Lower lobe of right lung (tissue), 2 donors: Measurements from ENCODE around the gene CAMKMT. TPM values are rescaled to one million over a fixed set of nuclear protein-coding genes. Genes with fewer than 3 reads are reported as not detected.

Experiments used
- ATAC-seq, 2 donors: fragments of 200-7000 bp; cut with Tn5 transposase; one replicate each; pipeline ENCODE4 v1.9.1; 2020 to 2022; ENCODE audit warnings: mild to moderate bottlenecking in 2 of 2, moderate library complexity in 2 of 2
- DNase-seq: peaks from one replicate; pipeline ENCODE4 v3.0.0-alpha.2; 2020
- H3K27ac ChIP-seq: fragments of 200-600 bp; one replicate; pipeline ENCODE4 v1.8.0; 2022
- H3K27me3 ChIP-seq: fragments of 200-600 bp; one replicate; pipeline ENCODE4 v1.8.0; 2022; ENCODE audit warnings: low read depth
- H3K36me3 ChIP-seq: fragments of 200-600 bp; one replicate; pipeline ENCODE4 v1.8.0; 2022; ENCODE audit warnings: mild to moderate bottlenecking
- H3K4me1 ChIP-seq: fragments of 200-600 bp; one replicate; pipeline ENCODE4 v1.8.0; 2022
- H3K4me3 ChIP-seq: fragments of 200-600 bp; one replicate; pipeline ENCODE4 v1.8.0; 2022; ENCODE audit warnings: mild to moderate bottlenecking
- H3K9me3 ChIP-seq: fragments of 200-600 bp; one replicate; pipeline ENCODE4 v1.8.0; 2022
- intact Hi-C: fragments of 100-400 bp; cut with DNase I; formaldehyde crosslinking; loops from one replicate; pipeline ENCODE4 v1.11.0; 2022
- total RNA-seq: library from RNA; stranded (reverse); fragmentation: NEBNext Ultra II Directional; extraction: Animal tissue kit (Norgen Biotek cat#: 25700); gene quantifications from one replicate; pipeline ENCODE4 v1.2.1, GENCODE V29; 2021
- TF ChIP-seq, protein P1 (sequence below): fragments of 200-600 bp; IDR thresholded peaks from one replicate; pipeline ENCODE4 v1.8.0; 2022; ENCODE audit warnings: antibody characterized with exemption, mild to moderate bottlenecking
- donor health status: DM: no; HTN: yes; CAD: no; lungs with severe emphysema.

CAMKMT gene
- total RNA-seq, 1 donor from 2014 or later, result 10.5 TPM

DNA sequence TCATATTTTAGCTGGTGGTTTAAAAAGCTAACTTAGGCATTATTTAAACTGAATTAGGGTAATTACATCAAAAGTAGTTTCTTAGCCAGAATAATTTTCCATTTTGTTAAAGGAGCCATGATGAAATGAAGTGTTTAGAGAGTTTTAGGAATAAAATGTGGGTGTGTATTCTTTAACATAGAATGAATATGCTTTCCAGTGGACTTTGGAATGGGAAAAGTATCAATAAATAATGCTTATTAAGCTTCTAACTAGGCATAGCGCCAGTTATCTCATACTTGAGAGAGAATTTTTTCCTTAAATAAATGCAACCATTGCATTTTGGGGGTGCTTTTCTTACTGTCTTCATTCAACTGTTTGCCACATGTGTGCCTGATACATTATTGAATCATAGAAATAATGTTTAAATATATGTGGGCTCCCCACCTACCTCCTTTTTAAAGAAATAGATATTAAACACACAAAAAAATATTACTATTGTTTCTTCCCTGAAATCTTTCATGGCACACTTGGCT, 90.4 kb downstream of the CAMKMT start:
- H3K4me1 ChIP-seq, result no peaks in the 10 kb centered on the region
- intact Hi-C loops, result no loop called here
- TF ChIP-seq, protein P1, sequence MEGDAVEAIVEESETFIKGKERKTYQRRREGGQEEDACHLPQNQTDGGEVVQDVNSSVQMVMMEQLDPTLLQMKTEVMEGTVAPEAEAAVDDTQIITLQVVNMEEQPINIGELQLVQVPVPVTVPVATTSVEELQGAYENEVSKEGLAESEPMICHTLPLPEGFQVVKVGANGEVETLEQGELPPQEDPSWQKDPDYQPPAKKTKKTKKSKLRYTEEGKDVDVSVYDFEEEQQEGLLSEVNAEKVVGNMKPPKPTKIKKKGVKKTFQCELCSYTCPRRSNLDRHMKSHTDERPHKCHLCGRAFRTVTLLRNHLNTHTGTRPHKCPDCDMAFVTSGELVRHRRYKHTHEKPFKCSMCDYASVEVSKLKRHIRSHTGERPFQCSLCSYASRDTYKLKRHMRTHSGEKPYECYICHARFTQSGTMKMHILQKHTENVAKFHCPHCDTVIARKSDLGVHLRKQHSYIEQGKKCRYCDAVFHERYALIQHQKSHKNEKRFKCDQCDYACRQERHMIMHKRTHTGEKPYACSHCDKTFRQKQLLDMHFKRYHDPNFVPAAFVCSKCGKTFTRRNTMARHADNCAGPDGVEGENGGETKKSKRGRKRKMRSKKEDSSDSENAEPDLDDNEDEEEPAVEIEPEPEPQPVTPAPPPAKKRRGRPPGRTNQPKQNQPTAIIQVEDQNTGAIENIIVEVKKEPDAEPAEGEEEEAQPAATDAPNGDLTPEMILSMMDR, result no peak
- DNase-seq, result no peak
- H3K9me3 ChIP-seq, result no peaks in the 10 kb centered on the region
- no peaks in the 10 kb centered on the region for H3K36me3 ChIP-seq
- H3K27me3 ChIP-seq, result no peaks in the 10 kb centered on the region
- no peak for ATAC-seq
- H3K27ac ChIP-seq, result no peak overlapping the region
- H3K4me3 ChIP-seq, result no peak overlapping the region

GRCh38 chr2:44453259-44453658, 91.5 kb downstream of the CAMKMT start:
- Histone ChIP-seq H3K27ac (no peak overlapping the region), H3K4me1 (no peaks in the 10 kb centered on the region), H3K4me3 (no peak overlapping the region), H3K36me3 (no peaks in the 10 kb centered on the region), H3K9me3 (no peaks in the 10 kb centered on the region), H3K27me3 (no peaks in the 10 kb centered on the region)
- intact Hi-C loops, result no loop called here
- TF ChIP-seq, protein P1, result no peak
- DNase-seq, result no peak
- ATAC-seq, result no peak

GRCh38 chr2:44455877-44456276, 94.1 kb downstream of the CAMKMT start:
- Histone ChIP-seq H3K4me1 (no peaks in the 10 kb centered on the region), H3K36me3 (no peaks in the 10 kb centered on the region), H3K9me3 (no peaks in the 10 kb centered on the region), H3K4me3 (no peak overlapping the region), H3K27me3 (no peaks in the 10 kb centered on the region), H3K27ac (no peak overlapping the region)
- ATAC-seq (no peak), DNase-seq (no peak)
- TF ChIP-seq, protein P1, result no peak
- intact Hi-C loops, result no loop called here

DNA sequence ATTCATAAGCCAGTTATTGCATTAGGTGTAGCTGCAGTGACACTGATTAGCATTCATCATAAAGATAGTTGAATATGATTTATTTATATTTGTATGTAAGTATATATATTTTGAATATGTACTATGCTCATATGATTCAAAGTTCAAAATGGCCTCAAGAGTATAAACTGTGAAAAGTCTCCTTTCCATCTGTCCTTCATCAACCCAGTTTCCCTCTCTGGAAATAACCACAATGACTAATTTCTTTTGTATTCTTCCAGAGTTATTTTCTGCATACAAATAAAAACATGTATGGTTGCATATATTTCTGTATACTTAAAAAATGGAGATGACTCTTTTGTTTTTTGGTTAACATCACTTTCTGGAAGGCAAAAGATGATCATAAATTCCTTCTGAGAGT, 95.2 kb downstream of the CAMKMT start:
- H3K27ac ChIP-seq, result no peak overlapping the region
- TF ChIP-seq, protein P1, result no peak
- H3K9me3 ChIP-seq, result no peaks in the 10 kb centered on the region
- no peak for ATAC-seq
- H3K36me3 ChIP-seq, result no peaks in the 10 kb centered on the region
- no peak for DNase-seq
- intact Hi-C loops, result no loop called here
- no peaks in the 10 kb centered on the region for H3K27me3 ChIP-seq
- no peak overlapping the region for H3K4me3 ChIP-seq
- H3K4me1 ChIP-seq, result no peaks in the 10 kb centered on the region

- Histone ChIP-seq H3K36me3 (no peaks in the 10 kb centered on the region), H3K4me1 (no peaks in the 10 kb centered on the region), H3K4me3 (no peak overlapping the region), H3K9me3 (no peaks in the 10 kb centered on the region), H3K27me3 (no peaks in the 10 kb centered on the region), H3K27ac (no peak overlapping the region)
- TF ChIP-seq, protein P1, result no peak
- DNase-seq, result no peak
- ATAC-seq, result no peak
- intact Hi-C loops, result no loop called here
Measured at GRCh38 chr2:44459739-44460138, 98.0 kb downstream of the CAMKMT start.
